NCI-H146 (cell line): ENCODE results near the gene ZNF845.
"Not testable (repeated sequence)": the region's sequence is repeated elsewhere in the genome, so short reads cannot be mapped to it uniquely, and the experiment has no call there.

Source experiments
- DNase-seq: peaks from one replicate; lab custom pipeline; 2025; lab: John Stamatoyannopoulos, UW

ZNF845 gene

DNA sequence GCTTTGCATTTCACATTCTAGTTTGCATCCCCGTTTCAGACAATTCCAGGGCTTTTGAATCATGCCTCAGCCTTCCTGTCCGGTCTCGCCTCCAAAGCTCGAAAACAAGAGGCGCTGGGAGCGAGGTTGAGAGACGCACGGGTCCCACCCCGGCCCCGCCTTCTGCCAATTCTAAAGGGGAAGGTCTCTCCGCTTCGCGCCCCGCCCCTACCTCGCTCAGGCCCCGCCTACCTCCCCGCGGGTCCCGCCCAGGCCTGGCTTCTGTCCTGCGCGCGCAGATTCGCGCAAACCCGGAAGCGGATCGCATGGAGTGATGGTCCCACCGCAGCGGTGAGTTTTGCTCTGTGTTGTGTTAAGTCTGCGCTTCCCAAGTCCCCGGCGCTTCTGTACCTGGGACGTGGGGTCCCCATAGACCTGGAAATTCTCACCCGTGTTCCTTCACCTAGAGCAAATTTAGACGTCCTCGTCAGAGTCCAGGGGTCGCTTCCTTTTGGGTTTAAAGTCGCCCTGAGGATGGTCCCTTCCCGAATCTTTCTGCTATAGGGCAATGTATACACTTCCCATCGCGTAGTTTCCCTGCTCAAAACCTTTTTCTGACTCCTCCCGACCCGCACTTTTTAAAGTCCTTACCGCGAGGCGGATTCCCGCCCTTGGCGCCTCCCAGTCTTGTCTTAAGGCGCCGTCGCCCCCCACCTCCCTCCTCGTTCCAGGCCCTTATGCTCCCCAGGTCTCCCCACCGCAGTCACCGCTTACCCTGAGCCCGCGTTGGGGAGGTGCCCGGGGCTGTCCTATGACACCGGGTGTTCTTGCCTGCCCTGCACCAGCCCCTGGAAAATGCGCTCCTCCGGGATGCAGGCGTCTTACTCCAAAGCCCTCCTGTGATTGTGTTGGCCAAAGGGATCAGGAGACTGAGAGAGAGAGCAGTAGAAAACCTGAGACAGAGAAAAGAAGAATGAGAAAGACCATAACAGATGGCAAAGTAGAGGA, at the start of gene ZNF845:
Gene ZNF845 (plus strand): TSS at position 287 of the 987 bp plus-strand sequence. CDS start 7,559 bp downstream, outside the sequence.
- DNase-seq: peak; percentile 93

DNA sequence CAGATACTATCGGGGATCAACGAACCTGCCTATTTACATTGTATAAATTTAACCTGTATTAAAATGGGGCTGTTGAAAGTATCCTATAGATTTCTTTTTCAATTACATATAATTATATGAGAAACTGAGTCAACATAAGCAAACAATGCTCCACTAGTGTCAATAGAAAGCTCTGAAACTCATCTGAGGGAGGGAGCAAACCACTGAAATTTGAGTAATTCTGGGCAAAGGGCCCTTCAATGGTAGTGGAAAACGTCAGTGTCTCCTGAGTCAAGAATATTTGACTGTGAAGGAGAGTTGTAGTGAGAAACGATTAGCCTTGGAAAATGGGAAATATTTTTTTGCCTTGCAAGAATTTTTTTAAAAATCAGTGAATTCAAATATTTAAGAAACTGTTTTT, 48.5 kb upstream of the ZNF845 start:
- DNase-seq: no peak

DNA sequence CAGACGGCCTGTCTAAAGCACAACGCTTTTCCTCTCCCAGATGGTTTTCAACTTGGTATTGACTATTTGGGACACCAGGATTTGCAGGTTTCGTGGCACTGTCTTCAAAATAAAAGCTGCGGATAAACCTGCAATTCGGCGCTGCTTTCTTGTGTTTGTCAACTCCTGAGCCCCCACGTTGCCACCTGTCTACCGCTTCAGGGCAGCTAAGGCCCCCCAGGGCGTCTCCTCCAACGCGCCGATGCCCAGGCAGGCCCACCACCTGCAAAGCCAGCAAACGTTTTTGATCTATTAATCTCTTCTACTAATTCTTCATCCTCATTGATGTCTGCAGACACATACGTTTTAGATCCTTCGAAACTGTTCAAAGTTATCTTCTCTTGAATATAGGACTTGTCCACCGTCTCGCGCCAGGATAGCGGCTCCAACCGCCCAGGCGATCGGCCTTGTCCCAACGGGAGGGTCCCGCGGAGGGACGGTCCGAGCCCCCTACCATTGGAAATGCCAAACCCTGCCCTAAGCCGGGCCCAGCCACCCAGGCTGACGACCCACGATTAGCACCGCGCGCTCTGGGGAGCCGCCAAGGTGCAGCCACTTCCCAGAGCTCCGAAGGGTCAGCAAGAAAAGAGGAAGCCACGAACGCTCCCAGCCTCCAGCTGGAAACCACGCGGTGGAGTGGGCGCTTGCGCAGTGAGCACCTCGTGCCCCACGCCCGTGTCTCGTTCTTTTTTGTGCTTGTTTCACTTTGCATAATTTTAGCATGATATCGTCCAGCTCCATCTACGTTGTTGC, 42.6 kb upstream of the ZNF845 start:
- DNase-seq: no peak

DNA sequence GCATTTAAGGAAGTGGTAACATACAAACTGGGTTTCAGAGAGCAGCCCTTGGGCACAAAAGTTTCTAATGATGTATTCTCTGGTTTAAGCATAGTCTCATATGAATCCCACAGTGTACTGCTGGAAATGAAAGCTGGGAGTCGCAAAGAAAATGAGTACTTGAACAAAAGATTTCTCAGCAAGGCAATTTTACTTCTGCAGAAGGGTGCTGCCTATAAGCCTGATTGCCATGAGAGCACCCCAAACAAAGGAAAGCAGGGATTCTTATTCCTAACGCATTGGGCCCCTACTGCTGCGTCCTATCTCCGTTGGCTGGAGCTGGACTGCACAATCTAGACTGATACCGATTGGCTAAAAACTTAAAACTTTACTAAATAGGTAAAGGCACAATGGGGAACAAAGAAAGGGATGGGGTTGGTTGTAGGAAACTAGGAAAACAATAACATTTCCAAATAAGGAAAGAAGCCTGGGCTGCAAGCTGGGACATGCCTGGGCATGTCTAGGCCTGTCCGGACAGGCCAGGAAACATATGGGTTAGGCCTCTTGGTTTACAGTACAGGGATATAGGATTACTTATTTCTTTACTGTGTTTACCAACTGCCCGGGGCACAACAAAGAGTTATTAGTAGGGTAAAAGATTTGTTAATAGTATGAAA, 38.6 kb upstream of the ZNF845 start:
- DNase-seq: no peak

DNA sequence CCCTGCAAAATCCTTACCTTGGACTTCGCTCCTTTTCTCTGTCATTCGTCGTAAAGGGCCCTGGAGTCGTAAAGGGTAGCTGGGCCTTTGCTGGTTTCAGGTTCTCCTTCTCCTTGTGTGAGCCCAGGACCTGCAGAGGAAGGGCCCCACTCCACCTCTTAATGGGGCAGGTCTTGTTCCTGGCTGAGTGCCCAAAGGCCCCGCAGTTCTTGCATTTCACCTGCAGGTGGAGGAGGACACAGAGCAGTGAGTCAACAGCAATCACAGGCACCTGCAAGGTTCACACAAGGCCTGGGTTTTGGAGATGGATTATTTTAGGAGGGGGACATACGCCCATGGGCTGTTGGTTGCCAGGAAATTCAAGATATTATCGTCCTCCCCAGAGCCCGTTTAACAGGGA, 32.2 kb upstream of the ZNF845 start:
- peak; percentile 17 for DNase-seq

DNA sequence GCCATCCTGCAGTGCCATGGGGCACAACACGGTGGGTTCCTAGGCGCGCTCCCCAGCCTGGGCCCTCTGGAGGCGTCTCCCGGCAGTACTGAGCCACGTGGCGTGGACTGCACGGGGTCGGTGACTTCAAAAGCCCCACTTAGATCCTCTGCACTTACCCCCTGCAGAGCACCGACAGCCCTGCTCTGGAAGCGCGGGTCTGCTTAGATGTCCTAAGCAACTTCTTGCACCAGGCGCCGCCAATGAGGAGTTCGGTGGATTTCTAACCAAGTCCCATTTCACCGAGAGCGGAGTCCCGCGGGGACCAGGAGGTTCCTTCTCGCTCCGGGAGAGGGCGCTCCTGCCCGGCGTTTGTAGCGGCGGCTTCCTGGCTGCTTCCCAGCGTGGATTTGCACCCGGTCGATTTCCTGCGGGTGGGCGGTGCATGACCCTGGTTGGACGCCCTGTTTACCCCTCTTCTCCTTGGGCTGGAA, 25.2 kb upstream of the ZNF845 start:
- DNase-seq: no peak

DNA sequence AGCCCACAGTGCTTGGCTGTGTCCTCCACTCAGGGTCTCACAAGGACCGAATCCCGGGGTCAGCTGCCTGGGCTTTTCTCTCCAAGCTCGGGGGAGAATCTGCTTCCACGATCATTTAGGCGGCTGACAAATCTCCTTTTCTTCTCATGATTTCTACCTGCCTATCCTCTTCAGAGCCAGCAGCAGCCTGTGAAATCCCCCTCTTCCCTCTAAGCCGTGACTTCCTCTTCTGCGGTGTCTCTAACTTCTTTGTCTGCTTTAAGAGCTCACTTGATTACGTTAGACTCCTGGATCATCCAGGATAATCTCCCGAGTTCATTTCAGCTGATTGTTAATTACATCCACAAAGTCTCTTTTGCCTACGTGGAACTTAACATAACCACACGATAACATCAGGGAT, 22.5 kb upstream of the ZNF845 start:
- no peak for DNase-seq

DNA sequence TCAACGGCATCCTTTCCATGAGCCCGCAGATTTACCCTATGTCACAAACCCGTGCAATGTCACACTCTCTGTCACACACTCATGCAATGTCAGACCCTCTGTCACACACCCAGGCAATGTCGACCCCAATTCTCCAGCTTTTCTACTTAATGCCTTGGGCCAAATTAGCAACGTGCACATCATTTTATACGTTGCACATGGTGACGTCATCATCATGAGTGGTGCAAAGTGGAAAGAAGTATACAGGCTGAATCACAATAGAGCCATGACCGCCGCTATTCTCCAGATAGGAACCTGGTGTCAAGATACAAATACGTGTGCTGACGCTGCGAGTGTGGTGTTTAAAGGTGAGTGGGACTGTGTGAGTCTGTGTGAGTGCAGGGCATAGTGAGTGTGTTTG, 21.7 kb upstream of the ZNF845 start:
- no peak for DNase-seq

DNA sequence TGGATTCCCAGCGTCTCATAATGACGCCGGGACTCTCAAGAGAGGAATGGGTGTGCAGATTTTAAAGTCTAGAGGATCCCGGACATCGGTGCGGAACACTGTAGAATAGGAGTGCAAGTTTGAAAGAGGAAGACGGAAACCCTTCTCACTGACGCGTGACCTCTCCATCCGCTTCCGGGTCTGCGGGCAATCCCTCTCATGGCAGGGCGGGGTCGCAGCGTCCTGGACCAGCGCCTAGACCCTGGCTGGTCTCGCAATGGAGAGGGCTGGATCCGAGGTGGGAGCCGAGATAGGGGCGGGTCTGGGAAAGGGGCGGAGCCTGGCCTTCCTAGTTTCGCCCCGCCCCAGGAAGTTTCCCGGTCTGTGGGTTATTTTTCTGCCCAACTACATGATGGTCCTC, 4.6 kb upstream of the ZNF845 start:
- DNase-seq: no peak

DNA sequence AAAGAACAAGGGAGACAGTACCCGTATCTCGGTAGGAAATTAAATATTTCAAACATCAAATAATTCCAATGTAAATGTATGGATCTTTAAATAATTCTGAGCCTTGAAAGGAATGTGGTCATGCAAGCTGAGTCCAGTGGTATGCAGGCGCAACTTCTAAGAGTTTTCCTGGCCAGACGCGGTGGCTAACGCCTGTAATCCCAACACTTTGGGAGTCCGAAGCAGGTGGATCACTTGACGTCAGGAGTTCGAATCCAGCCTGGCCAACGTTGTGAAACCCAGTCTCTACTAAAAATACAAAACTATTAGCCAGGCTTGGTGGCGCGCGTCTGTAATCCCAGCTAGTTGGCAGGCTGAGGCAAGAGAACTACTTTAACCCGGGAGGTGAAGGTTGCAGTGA, 1.1 kb upstream of the ZNF845 start:
- DNase-seq: no peak

DNA sequence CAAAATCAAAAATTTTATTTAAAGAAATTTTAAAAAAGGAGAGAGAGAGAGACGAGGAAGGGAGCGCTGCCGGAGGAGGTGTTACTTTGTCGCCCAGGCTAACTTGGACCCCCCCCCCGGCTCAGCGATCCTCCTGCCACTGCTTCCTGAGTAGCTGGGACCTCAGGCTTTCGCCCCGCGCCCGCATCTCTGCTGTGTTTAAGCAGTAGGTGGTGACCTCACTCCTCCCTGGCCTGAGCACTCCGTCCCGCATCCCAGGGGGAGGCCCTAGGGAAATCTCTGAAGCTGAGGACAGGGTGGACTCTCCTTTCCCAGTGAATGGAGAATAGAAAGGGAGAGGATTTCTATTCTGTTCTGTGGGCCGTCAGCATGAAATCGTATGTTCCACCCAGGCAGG, 485 bp upstream of the ZNF845 start:
- DNase-seq: peak; percentile 70

DNA sequence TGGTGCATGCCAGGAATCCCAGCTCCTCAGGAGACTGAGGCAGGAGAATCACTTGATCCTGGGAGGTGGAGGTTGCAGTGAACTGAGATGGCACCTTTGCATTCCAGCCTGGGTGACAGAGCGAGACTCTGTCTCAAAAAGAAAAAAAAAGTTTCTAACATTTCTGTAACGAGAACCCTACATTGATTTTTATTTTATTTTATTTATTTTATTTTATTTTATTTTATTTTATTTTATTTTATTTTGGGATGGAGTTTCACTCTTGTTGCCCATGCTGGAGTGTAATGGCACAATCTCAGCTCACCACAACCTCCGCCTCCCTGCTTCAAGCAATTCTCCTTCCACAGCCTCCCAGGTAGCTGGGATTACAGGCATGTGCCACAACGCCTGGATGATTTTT, 10.9 kb downstream of the ZNF845 start:
- DNase-seq: not testable (repeated sequence)

DNA sequence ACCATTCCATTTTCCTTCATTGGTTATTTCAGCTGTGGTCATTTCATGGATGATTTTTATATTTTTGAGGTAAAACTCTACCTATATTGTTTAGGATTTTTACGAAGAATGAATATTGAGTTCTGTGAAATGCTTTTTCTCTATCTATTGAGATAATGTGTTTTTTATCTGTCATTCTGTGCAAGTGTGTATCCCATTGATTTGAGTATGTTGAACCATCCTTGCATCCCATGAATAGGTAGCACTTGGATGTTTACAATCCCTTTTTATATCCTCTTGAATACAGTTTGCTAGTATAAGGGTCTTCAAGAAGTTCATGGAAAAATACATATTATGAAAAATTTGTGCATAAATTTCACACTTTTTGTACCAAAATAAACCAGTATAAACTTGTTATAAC, 22.2 kb downstream of the ZNF845 start:
- no peak for DNase-seq

DNA sequence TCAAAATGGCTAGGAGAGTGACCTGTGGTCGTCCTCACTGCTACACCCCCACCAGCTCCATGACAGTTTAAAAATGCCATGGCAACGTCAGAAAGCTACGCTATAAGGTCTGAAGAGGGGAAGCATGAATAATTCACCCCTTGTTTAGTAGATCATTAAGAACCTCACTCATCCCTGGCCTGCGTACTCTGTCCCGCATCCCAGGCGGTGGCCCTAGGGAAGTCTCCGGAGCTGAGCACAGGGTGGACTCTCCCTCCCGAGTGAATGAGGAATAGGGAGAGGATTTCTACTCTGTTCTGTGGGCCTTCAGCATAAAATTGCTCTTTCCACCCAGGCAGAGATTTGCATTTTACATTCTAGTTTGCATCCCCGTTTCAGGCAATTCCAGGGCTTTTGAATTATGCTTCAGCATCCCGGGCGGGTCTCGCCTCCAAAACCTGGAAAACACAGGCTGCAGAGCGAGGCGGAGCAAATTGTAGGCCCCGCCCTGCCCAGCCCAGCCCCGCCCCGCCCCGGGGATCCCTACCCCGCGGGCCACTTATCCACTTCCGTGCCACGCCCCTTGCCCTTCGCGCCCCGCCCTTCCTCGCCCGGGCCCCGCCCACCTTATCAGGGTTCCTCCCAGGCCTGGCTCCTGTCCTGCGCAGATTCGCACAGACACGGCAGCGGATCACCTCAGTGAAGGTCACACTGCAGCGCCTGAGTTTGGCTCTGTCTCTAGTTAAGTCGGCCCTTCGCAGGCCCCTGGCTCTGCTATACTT, 24.5 kb downstream of the ZNF845 start:
- DNase-seq: no peak

DNA sequence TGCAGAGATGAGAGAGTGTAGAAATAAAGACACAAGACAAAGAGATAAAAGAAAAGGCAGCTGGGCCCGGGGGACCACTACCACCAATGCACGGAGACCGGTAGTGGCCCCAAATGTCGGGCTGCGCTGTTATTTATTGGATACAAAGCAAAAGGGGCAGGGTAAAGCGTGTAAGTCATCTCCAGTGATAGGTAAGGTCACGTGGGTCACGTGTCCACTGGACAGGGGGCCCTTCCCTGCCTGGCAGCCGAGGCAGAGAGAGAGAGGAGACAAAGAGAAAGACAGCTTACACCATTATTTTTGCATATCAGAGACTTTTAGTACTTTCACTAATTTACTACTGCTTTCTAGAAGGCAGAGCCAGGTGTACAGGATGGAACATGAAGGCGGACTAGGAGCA, 26.5 kb downstream of the ZNF845 start:
- DNase-seq: not testable (repeated sequence)

DNA sequence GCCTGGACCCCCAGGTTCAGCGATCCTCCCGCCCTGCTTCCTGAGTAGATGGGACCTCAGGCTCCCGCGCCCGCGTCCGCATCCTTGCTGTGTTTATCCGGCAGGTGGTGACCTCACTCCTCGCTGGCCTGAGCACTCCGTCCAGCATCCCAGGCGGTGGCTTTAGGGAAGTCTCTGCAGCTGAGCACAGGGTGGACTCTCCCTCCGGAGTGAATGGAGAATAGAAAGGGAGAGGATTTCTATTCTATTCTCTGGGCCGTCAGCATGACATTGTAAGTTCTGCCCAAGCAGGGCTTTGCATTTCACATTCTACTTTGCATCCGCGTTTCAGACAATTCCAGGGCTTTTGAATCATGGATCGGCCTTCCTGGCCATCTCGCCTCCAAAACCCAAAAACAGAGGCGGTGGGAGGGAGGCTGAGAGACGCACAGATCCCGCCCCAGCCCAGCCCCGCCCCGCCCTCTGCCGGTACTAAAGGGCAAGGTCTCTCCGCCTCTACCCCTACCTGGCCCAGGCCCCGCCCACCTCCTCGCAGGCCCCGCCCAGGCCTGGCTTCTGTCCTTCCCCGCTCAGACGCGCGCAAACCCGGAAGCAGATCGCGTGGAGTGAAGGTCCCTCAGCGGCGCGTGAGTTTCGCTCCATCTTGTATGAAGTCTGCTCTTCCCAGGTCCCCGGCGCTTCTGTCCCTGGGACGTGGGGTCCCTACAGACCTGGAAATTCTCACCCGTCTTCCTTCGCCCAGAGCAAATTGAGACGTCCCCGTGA, 31.8 kb downstream of the ZNF845 start, which contains the start of gene ZNF525:
Gene ZNF525 (plus strand): TSS at position 572 of the 765 bp plus-strand sequence. CDS start 6,577 bp downstream, outside the sequence.
- DNase-seq: peak; percentile 96

DNA sequence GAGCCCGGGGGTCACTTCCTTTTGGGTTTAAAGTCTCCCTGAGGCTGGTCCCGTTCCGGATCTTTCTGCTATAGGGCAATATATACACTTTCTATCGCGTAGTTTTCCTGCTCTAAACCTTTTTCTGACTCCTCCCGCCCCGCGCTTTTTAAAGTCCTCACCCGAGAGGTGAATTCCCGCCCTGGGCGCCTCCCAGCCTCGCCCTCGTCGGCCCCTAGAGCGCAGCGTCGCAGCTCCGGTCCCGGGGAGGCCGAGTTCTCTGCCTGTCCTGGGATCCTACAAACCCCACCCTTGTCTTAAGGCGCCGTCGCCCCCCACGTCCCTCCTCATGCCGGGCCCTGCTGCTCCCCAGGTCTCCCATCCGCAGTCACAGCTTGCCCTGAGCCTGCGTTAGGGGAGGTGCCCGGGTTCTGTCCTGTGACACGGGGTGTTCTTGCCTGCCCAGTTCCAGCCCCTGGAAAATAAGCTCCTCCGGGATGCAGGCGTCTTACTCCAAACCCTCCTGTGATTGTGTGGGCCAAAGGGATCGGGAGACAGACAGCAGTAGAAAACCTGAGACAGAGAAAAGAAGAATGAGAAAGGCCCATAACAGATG, 32.4 kb downstream of the ZNF845 start:
- peak; percentile 72 for DNase-seq

DNA sequence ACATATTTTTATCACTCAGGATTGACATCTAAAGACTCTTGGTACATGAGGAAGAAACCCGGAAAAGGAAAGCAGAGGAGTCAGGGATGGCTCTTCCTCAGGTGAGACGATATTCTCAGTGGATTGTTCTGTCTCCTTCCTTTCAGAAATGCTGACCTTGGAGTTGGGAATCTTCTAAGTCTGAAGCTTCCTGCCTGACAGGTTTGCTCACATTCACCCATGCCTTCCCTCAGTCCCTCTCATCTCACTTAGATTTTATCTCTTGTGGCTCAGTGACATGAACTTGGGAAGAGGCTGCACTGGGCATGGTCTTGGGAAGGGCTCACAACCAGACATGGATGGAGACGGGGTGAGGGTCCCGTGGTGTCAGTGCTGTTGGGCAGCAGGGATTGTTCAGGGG, 38.6 kb downstream of the ZNF845 start:
- no peak for DNase-seq

DNA sequence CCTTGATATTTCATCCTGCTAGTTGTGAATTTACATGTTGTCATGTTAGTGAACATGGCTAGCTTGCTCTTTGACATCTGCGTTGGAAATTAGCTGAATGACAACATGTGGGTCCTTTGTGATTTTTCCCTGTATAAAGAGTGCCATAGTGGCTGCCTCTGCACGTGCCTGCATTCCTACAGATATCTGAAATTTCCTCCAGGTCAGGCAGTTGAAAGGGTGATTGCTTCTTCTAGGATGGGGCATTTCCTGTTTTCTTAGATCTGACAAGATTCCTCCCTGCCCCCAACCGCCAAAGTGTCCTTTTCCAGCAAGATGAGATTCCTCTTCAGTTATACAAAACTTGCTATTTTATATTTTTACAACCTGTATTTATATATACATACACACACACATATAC, 40.7 kb downstream of the ZNF845 start:
- DNase-seq: no peak

DNA sequence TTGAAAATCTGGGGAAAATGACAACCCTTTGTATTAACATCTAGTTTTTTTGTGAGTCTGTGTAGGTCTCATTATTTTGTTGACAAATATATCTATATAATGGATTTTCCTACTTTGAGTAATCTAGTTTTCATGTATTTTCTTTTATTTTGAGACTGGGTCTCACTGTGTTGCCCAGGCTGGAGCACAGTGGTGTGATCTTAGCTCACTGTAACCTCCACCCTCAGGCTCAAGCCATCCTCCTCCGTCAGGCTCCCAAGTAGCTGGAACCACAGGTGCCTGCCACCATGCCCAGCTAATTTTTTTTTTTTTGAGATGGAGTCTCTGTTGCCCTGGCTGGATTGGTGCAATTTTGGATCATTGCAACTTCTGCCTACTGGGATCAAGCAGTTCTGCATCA, 41.2 kb downstream of the ZNF845 start:
- no peak for DNase-seq
